Breast epithelium (tissue), 4 donors: ENCODE measurements around the gene TCF23. TPM values are rescaled to one million over a fixed set of nuclear protein-coding genes. Genes with fewer than 3 reads are reported as not detected.

Experiments used
- DNase-seq, 2 donors: peaks; one replicate each; pipeline ENCODE4 v3.0.0-alpha.2; 2019; ENCODE audit warnings: low spot score in 2 of 2
- H3K27ac ChIP-seq, 2 donors: fragments of 200-600 bp; sonication (generic) in 1 of 2; one replicate each; pipeline ENCODE4 v1.5.1; 2016 to 2019; ENCODE audit warnings: mild to moderate bottlenecking in 1 of 2
- H3K27me3 ChIP-seq, 2 donors: fragments of 200-600 bp; sonication (generic) in 1 of 2; one replicate each; pipeline versions ENCODE4 v1.5.1 to v1.6.0; 2017 to 2019; ENCODE audit warnings: control low read depth in 1 of 2, mild to moderate bottlenecking in 1 of 2
- H3K36me3 ChIP-seq: fragments of 200-600 bp; one replicate; pipeline ENCODE4 v1.5.1; 2019
- H3K4me1 ChIP-seq, 2 donors: fragments of 200-600 bp; sonication (generic); one replicate each; pipeline ENCODE4 v1.5.1; 2016 to 2019; ENCODE audit warnings: control low read depth in 1 of 2
- H3K4me3 ChIP-seq, 3 donors: fragments of 200-600 bp; sonication (generic); 1 replicate in 2 of 3; 2 replicates in 1 of 3; pipeline ENCODE4 v1.5.1; 2016 to 2019; ENCODE audit warnings: mild to moderate bottlenecking in 3 of 3, moderate library complexity in 2 of 3
- H3K9me3 ChIP-seq, 2 donors: fragments of 200-600 bp; sonication (generic) in 1 of 2; one replicate each; pipeline ENCODE4 v1.5.1; 2016 to 2019; ENCODE audit warnings: control low read depth in 1 of 2
- CTCF ChIP-seq, 3 donors: fragments of 450-650 bp; IDR thresholded peaks; one replicate each; pipeline ENCODE4 v1.5.1; 2016 to 2017; ENCODE audit warnings: antibody characterized with exemption in 3 of 3, mild to moderate bottlenecking in 3 of 3, moderate library complexity in 3 of 3
- POLR2A ChIP-seq: fragments of 450-650 bp; IDR thresholded peaks from one replicate; pipeline ENCODE4 v1.6.1; 2016; ENCODE audit warnings: antibody characterized with exemption, mild to moderate bottlenecking, moderate library complexity
- POLR2AphosphoS5 ChIP-seq, 3 donors: sonication (generic); formaldehyde crosslinking; IDR thresholded peaks; one replicate each; pipeline ENCODE4 v1.6.1; 2017; ENCODE audit warnings: antibody characterized with exemption in 3 of 3
- intact Hi-C: fragments of 100-400 bp; cut with DNase I; formaldehyde crosslinking; loops from one replicate; pipeline ENCODE4 v1.15.1; 2023; ENCODE audit warnings: low total_unique reads
- total RNA-seq, 3 donors: library from RNA; depleted of rRNA; stranded (reverse); fragments of >200 nt; gene quantifications; one replicate each; pipeline ENCODE4 v1.1.0, GENCODE V29; 2016

TCF23 gene
- total RNA-seq: not detected

GRCh38 chr2:27148801-27149439 is at the start of gene TCF23:
Gene TCF23 (plus strand): TSS chr2:27149004. CDS start chr2:27149134, 130 bp downstream.
- no peak within 1 kb of the TSS for H3K4me3 ChIP-seq

GRCh38 chr2:27099334-27099955 is 49.4 kb upstream of the TCF23 start:
- no peak overlapping the region for H3K27ac ChIP-seq
- TF ChIP-seq POLR2AphosphoS5 (IDR thresholded peaks at IDR 0.05) (no peak), POLR2A (no peak), CTCF (IDR thresholded peaks at IDR 0.05) (no peak)
- H3K9me3 ChIP-seq: no peaks in the 10 kb centered on the region
- no peak for DNase-seq
- no peaks in the 10 kb centered on the region for H3K36me3 ChIP-seq
- H3K27me3 ChIP-seq: no peaks in the 10 kb centered on the region
- H3K4me1 ChIP-seq: peaks cover 0 to 4% of the 10 kb centered on the region in 2 donors
- intact Hi-C loops: loop anchor here (10.0 kb wide), 1 partner anchor 205 kb away; the partner anchor contains the start of gene UCN
- H3K4me3 ChIP-seq: no peak overlapping the region

More at GRCh38 chr2:27148801-27149439, at the start of gene TCF23:
- intact Hi-C loops: no loop called here
- H3K27me3 ChIP-seq: no peaks in the 10 kb centered on the region
- H3K9me3 ChIP-seq: no peaks in the 10 kb centered on the region
- no peaks in the 10 kb centered on the region for H3K36me3 ChIP-seq
- no peak for DNase-seq
- H3K27ac ChIP-seq: no peak within 1 kb of the TSS
- TF ChIP-seq CTCF (IDR thresholded peaks at IDR 0.05) (no peak), POLR2AphosphoS5 (IDR thresholded peaks at IDR 0.05) (no peak), POLR2A (no peak)
- no peaks in the 10 kb centered on the region for H3K4me1 ChIP-seq

GRCh38 chr2:27100036-27100435 is 48.8 kb upstream of the TCF23 start:
- no peaks in the 10 kb centered on the region for H3K27me3 ChIP-seq
- no peak for DNase-seq
- H3K36me3 ChIP-seq: no peaks in the 10 kb centered on the region
- H3K9me3 ChIP-seq: no peaks in the 10 kb centered on the region
- no peak for TF ChIP-seq POLR2AphosphoS5 (IDR thresholded peaks at IDR 0.05)
- TF ChIP-seq POLR2A: no peak
- TF ChIP-seq CTCF (IDR thresholded peaks at IDR 0.05): no peak
- intact Hi-C loops: no loop called here
- H3K4me1 ChIP-seq: peaks cover 0 to 4% of the 10 kb centered on the region in 2 donors
- no peak overlapping the region for H3K27ac ChIP-seq
- no peak overlapping the region for H3K4me3 ChIP-seq

GRCh38 chr2:27102329-27102728 is 46.5 kb upstream of the TCF23 start:
- H3K27ac ChIP-seq: no peak overlapping the region
- no peak for TF ChIP-seq CTCF (IDR thresholded peaks at IDR 0.05)
- TF ChIP-seq POLR2AphosphoS5 (IDR thresholded peaks at IDR 0.05): no peak
- TF ChIP-seq POLR2A: no peak
- no peaks in the 10 kb centered on the region for H3K27me3 ChIP-seq
- no peaks in the 10 kb centered on the region for H3K36me3 ChIP-seq
- H3K9me3 ChIP-seq: no peaks in the 10 kb centered on the region
- no peak overlapping the region for H3K4me3 ChIP-seq
- no peaks in the 10 kb centered on the region for H3K4me1 ChIP-seq
- intact Hi-C loops: no loop called here
- DNase-seq: no peak

- no peak overlapping the region for H3K4me3 ChIP-seq
- no peaks in the 10 kb centered on the region for H3K36me3 ChIP-seq
- DNase-seq: no peak
- no peak overlapping the region for H3K27ac ChIP-seq
- no peak for TF ChIP-seq POLR2A
- no peak for TF ChIP-seq POLR2AphosphoS5 (IDR thresholded peaks at IDR 0.05)
- no peak for TF ChIP-seq CTCF (IDR thresholded peaks at IDR 0.05)
- no peaks in the 10 kb centered on the region for H3K27me3 ChIP-seq
- intact Hi-C loops: no loop called here
- H3K9me3 ChIP-seq: no peaks in the 10 kb centered on the region
- no peaks in the 10 kb centered on the region for H3K4me1 ChIP-seq
Observed at GRCh38 chr2:27105981-27106380, 42.8 kb upstream of the TCF23 start.
